Eye (tissue), 1 donor: ENCODE measurements around the gene XPO5.

Experiments used
- DNase-seq: peaks from one replicate; pipeline ENCODE4 v3.0.0-alpha.2; 2015

Gene XPO5

GRCh38 chr6:43494766-43495165, 81.1 kb downstream of the XPO5 start:
- no peak for DNase-seq

- no peak for DNase-seq
Observed at GRCh38 chr6:43494321-43494720, 81.5 kb downstream of the XPO5 start.

- no peak for DNase-seq
Observed at GRCh38 chr6:43493833-43494232, 82.0 kb downstream of the XPO5 start.

GRCh38 chr6:43493230-43493629, 82.6 kb downstream of the XPO5 start:
- DNase-seq, result no peak

- no peak for DNase-seq
Observed at GRCh38 chr6:43492673-43493072, 83.2 kb downstream of the XPO5 start.

GRCh38 chr6:43491750-43492661, 83.8 kb downstream of the XPO5 start:
- DNase-seq, result peak; percentile 28

GRCh38 chr6:43490523-43490939, 85.3 kb downstream of the XPO5 start:
- no peak for DNase-seq

GRCh38 chr6:43489277-43490072, 86.4 kb downstream of the XPO5 start:
- peak; percentile 62 for DNase-seq

GRCh38 chr6:43488667-43489276, 87.1 kb downstream of the XPO5 start:
- DNase-seq, result no peak

GRCh38 chr6:43481591-43482236, 94.1 kb downstream of the XPO5 start:
- no peak for DNase-seq

GRCh38 chr6:43481075-43481474, 94.8 kb downstream of the XPO5 start:
- DNase-seq, result no peak

GRCh38 chr6:43478008-43478372, 97.8 kb downstream of the XPO5 start:
- no peak for DNase-seq

- DNase-seq, result peak; percentile 96
Observed at GRCh38 chr6:43477235-43478007, 98.4 kb downstream of the XPO5 start, which contains the start of gene TJAP1. Gene TJAP1 (plus strand): TSS chr6:43477570. CDS start chr6:43499002, 21,432 bp downstream.

- DNase-seq, result peak; percentile 14
Observed at GRCh38 chr6:43476746-43477145, 99.1 kb downstream of the XPO5 start.

GRCh38 chr6:43475516-43475915, 100.3 kb downstream of the XPO5 start:
- peak; percentile 46 for DNase-seq

- no peak for DNase-seq
Observed at GRCh38 chr6:43472515-43472914, 103.3 kb downstream of the XPO5 start.
